ENCODE data around the gene ATG9A. TPM values are rescaled to one million over a fixed set of nuclear protein-coding genes. Genes with fewer than 3 reads are reported as not detected.

The ATG9A gene
- total and polyA plus RNA-seq, 9 of the 15 experiments (the other 6 are each of a cell fraction or from before 2014, with no cell fraction given) = 0.25 to 65.6 (median 23.4) TPM

- TF ChIP-seq, protein P1, sequence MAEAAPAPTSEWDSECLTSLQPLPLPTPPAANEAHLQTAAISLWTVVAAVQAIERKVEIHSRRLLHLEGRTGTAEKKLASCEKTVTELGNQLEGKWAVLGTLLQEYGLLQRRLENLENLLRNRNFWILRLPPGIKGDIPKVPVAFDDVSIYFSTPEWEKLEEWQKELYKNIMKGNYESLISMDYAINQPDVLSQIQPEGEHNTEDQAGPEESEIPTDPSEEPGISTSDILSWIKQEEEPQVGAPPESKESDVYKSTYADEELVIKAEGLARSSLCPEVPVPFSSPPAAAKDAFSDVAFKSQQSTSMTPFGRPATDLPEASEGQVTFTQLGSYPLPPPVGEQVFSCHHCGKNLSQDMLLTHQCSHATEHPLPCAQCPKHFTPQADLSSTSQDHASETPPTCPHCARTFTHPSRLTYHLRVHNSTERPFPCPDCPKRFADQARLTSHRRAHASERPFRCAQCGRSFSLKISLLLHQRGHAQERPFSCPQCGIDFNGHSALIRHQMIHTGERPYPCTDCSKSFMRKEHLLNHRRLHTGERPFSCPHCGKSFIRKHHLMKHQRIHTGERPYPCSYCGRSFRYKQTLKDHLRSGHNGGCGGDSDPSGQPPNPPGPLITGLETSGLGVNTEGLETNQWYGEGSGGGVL (CRISPR knock-in tag; IDR thresholded peaks at IDR 0.05) = no peak
- TF ChIP-seq SMAD3 (CRISPR knock-in tag; conservative IDR thresholded peaks at IDR 0.05) (0 out of 2 replicates have a peak, but pooled peaks have one; percentile 46), ZNF121 (CRISPR knock-in tag; conservative IDR thresholded peaks at IDR 0.05) (no peak), ADNP (tag; IDR thresholded peaks at IDR 0.05) (no peak), NFRKB (IDR thresholded peaks at IDR 0.05; ENCODE audit: low read depth) (peak; percentile 73; the same call in 1 of the 2 replicates), NRF1 (conservative IDR thresholded peaks at IDR 0.05 in 1 of 2, IDR thresholded peaks at IDR 0.05 in 1 of 2) (peak; percentile 96), FOXJ3 (CRISPR knock-in tag; IDR thresholded peaks at IDR 0.05) (no peak), ZNF41 (CRISPR knock-in tag; conservative IDR thresholded peaks at IDR 0.05) (0 out of 2 replicates have a peak, but pooled peaks have one; percentile 5), GTF2F1 (IDR thresholded peaks at IDR 0.05; ENCODE audit: low read depth, low read length) (no peak), GATAD2B (IDR thresholded peaks at IDR 0.05; ENCODE audit: borderline replicate concordance) (peak; percentile 23; the same call in 1 of the 2 replicates), ZNF175 (CRISPR knock-in tag; IDR thresholded peaks at IDR 0.05; ENCODE audit: low read depth) (no peak), PURB (CRISPR knock-in tag; IDR thresholded peaks at IDR 0.05; ENCODE audit: low read depth) (no peak), ZMIZ1 (IDR thresholded peaks at IDR 0.05; ENCODE audit: low read depth in 2 of 2, low read length in 2 of 2) (no peak), MAFF (IDR thresholded peaks at IDR 0.05; ENCODE audit: low read length) (no peak), TBP (optimal IDR thresholded peaks at IDR 0.05; ENCODE audit: low read depth, low read length) (peak; percentile 41), HSF4 (CRISPR knock-in tag; IDR thresholded peaks at IDR 0.05; ENCODE audit: borderline replicate concordance) (no peak), TCFL5 (CRISPR knock-in tag; conservative IDR thresholded peaks at IDR 0.05) (no peak), PRMT5 (CRISPR knock-in tag; IDR thresholded peaks at IDR 0.05) (no peak), ETV6 (IDR thresholded peaks at IDR 0.05; ENCODE audit: borderline replicate concordance in 1 of 2, low read depth in 2 of 2, low read length in 1 of 2) (no peak), ETV6 (CRISPR knock-in tag; IDR thresholded peaks at IDR 0.05; ENCODE audit: borderline replicate concordance) (no peak), ZBTB8A (IDR thresholded peaks at IDR 0.05; ENCODE audit: partially characterized antibody) (no peak), DIDO1 (tag; IDR thresholded peaks at IDR 0.05; ENCODE audit: low read depth) (no peak), FOXA1 (IDR thresholded peaks at IDR 0.05; ENCODE audit: borderline replicate concordance) (no peak), PML (IDR thresholded peaks at IDR 0.05; ENCODE audit: low read length) (no peak), FUS (optimal IDR thresholded peaks at IDR 0.05; ENCODE audit: low read depth, low read length) (no peak)
These were observed 51.7 kb downstream of the ATG9A start, which contains the start of gene RETREG2 (continued) for GRCh38 chr2:219177552-219178376.
